HG03196 (cell line): ENCODE measurements around the gene RIMS4.

Source experiments
- ATAC-seq: cut with Tn5 transposase; IDR thresholded peaks from one replicate; pipeline ENCODE4 v1.9.1; 2021; ENCODE audit not compliant: unreplicated experiment

Gene RIMS4

DNA sequence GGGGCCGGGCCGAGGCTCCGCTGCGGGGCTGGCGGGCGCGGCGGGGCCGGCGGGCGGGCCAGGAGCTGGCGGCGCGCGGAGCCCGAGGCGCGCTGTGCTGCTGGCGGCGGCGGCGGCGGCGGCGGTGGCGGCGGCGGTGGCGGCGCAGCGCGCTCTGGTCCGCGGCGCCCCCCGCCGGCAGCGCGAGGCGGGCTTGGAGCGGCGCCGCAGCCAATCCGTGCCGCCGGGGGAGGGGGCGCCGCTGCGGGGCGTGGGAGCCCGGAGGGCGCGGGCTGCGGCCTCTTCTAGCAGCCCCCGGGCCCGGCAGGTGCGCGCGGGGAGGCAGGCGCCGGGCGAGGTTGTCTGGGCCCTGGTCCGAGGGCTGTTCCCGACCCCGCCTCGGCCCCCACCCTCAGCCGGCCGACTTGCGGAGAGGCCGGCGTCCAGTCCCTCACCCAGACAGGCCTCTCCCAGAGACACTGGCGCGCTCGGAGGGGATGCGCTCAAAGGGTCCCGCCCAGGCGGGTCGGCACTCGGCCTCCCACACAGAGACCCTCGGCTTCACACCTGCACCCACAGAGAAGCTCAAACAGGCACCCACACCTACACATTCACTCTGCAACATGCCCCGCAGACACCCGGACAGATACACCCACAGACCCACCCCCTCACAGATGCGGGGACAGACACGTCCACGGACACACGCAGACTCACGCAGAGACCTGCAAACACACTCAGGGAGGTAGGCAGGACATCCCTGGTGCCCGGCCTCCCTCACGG is at the start of gene RIMS4:
Gene RIMS4 (minus strand): TSS at position 156 of the 759 bp plus-strand sequence. CDS start 275 bp downstream, outside the sequence.
- ATAC-seq = no peak

DNA sequence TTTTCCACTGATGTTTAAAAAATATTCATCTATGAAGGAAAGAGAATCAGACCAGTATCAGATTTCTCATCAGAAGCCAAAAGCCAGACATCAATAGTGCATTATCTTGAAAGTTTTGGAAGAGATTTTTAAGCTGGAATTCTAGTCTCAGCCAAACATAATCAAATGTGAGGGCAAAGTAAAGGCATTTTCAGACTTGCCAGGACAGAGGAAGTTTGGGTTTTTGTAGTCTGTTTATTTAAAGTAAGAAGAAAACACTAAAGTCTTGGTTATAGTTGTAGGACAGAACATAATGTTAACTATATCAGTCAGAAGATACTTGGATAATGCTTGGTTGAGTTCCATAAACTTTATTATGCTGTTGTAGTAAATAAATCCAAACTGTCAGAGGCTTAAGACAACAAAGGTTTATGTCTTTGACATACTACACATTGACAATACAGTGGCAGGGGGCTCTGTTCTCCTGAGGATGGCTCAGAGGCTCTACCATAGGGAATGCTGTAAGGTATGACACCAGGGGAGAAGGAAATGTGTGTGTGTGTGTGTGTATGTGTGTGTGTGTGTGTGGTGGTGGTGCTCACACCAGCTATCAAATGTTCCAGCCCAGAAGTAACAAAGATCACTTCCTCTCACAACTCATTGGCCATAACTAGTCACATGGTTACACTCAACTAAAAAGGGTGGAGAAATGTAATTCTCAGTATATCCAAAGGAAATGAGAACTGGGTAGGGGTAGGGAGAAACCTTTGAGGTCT is 48.4 kb upstream of the RIMS4 start:
- ATAC-seq = no peak

DNA sequence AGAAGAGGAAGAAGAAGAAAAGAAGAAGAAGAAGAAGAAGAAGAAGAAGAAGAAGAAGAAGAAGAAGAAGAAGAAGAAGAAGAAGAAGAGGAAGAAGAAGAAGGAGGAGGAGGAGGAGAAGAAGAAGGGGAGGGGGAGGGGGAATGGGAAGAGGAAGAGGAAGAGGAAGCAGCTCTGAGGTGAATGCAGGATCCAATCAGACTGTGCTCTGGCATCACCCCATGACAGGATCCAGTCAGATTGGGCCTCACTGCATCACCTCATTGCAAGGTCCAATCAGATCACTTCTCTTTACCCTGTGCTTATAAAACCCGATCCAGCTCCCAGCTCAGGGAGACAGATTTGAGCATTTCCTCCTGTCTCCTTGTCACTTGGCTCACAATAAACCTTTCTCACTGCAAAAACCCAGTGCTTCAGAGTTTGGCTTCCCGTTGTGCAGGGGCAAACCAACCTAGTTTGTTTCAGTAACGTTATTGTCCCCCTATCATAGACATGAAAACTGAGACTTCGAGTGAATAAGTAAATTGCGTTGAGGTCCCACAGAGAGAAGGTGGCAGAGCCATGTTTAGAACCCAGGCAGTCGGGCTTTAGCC is 46.6 kb upstream of the RIMS4 start:
- no peak for ATAC-seq

DNA sequence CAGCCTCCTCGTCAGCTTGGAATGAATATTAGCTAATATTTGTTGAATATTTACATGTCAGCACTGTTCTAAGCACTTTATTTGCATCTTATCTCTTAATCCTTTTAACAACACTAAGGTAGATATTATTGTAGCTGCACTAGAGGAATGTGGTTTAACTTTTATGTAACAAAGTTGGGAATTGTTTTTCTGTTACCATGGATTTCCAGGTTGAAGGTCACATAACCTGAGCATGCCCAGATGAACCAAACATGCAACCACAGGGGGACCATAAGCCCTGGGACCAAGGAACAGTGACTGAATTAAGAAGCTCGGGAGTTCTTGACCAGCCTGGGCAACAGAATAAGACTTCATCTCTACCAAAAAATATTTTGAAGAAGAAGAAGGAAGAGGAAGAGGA is 46.1 kb upstream of the RIMS4 start:
- no peak for ATAC-seq

DNA sequence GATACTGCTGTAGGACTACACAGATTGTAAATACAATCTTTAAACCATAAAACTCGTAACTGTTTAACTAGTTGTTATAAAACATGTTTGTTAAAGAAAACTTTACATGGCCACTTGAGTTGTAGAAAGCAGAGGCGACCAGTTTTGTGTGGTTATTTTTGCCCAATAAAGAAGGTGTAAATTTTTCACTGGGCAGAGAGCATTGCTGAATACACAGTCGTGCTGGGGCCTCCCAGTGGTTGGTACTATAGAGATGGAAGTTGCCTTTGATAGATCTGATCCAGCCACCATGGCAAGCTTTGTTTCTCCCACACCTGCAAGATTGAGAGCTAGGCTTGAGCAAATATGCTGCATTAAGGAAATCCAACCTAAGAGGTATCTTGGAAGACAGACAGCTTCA is 41.2 kb upstream of the RIMS4 start:
- ATAC-seq = no peak

DNA sequence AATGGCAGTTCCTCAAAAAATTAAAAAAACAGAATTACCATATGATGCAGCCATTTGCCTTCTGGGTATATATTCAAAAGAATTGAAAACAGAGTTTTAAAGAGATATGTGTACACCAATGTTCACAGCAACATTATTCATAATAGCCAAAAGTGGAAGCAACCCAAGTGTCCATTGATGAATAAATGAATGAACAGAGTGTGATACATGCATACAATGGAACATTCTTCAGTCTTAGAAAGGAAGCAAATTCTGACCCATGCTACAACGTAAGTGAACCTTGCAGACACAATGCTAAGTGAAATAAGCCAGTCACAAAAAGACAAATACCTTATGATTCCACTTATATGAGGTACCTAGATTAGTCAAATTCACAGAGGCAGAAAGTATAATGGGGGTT is 40.5 kb upstream of the RIMS4 start:
- no peak for ATAC-seq

DNA sequence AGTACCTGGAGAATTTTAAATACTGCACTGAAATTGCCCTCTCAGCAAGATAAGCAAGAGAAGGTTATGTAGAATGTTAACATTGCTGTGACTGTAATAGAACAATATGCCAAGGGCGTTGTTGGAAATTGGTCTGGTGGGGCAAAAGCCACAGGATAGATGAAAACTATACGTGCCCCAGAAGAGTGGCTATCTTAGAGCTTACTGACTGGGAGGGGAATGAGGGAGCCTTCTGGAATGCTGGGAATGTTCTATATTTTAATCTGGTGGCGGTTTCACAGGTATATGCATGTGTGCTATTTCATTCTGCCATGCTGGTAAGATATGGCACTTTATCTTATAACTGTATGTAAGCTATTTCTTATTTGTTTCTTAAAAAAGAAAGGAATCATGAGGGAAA is 39.9 kb upstream of the RIMS4 start:
- no peak for ATAC-seq

DNA sequence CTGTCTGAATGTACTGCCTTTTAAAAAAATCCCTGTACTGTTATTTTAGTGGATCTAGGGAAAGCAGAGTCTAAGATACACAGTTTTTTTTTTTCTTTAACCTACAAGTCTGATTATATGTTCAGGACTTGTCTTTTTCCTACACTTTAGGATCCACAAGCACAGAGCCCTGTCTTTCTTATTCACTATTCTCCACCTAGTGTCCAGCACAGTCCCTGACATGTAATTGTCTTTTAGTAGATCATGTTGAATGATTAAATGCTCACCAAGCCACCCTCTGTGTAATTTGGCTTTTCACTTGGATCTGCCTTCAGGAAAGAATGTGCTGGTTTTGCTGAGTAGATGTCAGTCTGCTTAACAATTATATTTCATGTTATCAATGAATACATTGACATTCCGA is 39.4 kb upstream of the RIMS4 start:
- no peak for ATAC-seq

DNA sequence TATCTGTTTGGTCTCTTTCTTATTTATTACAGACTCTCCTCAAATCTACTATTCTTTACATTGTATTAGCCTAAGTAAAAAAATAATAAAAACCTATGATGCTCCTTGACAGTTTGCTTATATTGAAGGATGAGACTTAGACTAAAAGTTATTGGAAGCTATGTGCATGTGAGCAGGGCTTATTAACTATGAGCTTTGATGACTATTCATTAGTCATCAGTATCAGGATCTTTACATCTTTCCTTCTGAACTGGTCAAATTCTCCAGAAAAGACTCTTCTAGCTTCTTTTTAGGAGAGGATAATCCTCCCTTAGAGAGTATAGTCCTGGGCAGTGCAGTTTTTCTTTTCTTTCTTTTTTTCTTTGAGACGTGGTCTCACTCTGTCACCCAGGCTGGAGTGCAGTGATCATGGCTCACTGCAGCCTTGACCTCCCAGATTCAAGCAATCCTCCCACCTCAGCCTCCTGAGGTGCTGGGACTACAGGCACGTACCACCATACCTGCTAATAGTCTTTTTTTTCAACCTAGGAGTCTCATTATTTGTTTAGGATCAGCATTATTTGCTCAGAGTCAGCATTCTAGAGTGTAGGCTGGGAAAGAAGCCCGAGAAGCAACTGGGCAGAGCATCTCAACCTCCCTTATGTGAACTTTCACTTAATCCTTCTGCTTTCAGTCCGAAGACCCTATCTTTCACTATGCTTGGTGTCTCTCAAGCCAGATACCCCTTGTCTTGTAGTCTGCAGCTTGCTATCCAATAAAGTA is 38.1 kb upstream of the RIMS4 start:
- no peak for ATAC-seq

DNA sequence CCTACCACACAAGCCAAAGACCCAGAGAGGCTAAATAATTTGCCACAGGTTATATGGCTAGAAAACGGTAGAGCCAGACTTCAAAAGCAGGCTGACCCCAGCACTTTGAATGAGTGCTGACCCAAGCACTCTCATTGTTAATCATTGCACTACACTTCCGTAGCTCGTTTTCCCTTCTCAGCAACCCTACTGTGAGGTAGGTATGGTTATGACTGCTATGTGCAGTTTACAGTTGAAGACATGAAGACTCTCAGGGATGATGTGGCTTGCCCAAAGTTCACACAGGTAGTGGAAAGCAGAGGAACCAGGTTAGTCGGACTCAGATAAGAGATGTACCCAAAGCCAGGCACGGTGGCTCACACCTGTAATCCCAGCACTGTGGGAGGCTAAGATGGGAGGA is 33.5 kb upstream of the RIMS4 start:
- ATAC-seq = no peak

DNA sequence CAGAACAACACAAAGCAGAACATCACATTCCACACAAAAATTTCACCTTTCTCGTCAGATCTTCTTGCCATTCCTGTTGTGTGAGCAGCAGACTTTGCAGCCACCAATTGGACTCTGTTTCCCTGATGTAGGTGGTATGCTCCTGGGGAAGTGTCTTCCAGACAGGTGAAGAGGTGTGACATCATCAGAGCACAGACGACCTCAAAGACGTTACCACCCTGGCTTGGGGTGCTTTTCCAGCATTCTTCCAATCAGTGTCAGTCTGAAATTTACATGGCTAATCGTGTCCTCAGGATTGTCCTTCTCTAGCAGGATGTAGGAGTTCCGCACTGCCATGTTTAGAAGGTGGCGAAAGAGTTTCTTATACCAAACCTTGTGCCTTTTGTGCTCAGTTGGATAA is 31.6 kb upstream of the RIMS4 start:
- ATAC-seq = no peak

DNA sequence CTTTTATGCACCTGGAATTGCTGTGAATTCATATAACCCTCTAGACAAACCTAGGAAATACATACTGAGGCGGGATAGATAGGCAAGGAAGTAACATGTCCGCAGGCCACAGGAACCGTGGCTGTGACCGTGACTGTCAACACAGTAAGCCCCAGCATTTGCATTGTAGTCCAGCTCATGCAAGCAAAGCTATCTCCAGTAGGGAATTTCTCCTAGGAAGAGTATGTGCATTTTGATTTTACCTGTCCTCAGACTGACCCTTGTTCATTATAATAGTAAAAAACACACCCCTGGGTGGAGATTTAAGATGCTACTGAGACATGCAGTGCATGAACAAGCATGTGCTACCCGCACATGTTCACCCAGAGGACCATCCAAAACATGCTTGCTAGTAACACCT is 30.5 kb upstream of the RIMS4 start:
- no peak for ATAC-seq

DNA sequence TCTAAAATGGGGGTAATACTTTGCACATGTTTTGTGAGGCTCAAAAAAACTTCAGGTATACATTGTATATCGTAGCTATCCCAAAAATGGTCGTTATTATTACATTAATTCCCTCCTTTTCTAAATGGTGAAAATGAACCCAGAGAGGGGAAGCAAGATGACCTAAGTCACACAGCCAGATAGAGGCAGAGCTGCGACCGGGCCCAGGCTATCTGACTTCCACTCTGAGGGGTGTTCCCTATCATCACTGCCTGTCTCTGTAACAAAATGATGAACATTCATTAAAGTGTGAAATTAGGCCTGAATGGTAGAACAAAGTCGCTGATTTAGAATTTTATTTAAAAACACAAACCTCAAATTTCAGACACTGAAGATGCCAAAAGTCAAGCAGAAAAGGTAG is 29.1 kb upstream of the RIMS4 start:
- no peak for ATAC-seq

DNA sequence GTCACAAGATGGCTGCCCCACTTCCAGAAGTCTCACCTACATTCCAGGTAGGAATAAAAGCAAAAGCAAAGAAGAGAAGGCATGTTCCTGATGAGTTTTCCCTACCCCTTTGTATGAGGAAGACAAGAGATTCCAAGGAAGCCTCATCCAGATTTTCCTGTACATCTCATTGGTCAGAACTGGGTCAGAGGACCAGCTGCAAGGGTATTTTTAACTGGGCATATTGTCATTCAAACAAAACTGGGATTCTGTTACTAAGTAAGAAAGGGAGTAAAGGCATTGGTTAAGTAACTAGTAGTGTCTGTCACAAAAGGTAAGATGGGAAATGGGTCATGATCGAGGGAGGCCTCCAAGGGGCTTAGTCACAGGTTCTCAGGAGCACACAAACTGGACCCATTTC is 28.2 kb upstream of the RIMS4 start:
- ATAC-seq = no peak

DNA sequence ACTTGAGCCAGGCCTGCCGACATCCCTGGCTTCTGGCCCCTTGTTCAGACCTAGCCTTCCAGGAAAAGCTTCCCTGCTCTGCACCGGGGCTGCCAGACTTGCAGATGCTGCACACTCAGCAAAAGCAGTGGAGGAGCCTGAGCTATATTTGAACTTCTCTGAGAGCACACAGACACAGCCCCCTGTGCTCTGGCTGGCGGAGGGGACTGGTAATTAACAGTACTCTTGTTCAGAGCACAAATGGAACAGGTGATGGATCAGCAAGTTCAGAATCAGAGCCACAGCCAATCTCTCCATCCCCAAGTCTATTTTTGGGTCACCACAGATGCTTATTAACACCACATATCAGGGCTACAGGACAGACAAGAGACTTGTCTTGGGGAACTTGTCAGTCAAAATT is 27.6 kb upstream of the RIMS4 start:
- ATAC-seq = no peak

DNA sequence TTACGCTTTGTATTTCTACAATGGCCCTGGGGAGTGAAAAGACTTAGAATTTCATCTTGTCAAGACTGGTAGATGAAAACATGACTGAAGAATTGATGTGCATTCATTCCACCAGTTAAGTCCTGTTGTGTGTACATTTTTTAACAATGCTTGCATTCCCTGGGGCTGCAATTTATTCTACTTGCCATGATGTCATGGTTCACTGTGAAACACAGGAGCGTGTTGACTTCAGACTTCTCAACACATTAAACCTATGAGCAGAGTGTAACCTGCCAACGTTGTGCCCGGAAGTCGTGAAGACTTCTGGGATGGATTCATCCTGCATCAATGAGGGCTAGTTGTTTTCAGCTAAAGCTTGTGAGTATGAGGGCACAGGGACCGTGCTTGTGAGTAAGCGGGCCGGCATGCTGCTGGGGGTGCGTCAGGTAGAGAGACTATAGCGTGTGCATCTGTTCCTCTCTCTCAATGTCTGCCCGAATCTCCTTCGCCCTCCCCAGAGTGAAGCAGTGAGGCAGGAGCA is 26.3 kb upstream of the RIMS4 start:
- no peak for ATAC-seq

DNA sequence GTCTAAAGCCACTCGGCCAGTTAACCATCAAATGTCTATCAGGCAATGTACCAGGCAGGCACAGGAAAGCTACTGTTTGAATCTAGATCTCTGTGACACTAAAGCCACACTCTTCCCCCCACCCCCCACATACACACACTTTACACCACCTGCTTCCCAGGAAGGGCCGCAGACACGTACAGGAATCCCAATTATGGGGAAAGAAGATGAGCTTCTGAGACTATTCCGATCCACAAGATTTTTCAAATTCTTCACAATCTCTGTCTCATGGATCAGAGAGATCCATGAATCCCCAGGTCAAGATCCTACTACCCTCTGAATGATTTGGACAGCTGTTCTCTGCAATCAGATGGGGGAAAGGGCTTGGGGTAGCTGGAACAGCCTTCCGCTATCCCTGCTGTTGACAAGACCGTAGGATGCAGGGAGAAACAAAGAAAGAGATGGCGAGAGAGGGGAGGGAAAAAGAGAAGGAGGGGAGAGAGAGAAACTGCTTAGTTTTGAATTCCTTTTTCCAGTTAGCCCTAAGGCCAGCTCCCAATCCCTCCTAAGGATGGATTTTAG is 25.4 kb upstream of the RIMS4 start:
- no peak for ATAC-seq

DNA sequence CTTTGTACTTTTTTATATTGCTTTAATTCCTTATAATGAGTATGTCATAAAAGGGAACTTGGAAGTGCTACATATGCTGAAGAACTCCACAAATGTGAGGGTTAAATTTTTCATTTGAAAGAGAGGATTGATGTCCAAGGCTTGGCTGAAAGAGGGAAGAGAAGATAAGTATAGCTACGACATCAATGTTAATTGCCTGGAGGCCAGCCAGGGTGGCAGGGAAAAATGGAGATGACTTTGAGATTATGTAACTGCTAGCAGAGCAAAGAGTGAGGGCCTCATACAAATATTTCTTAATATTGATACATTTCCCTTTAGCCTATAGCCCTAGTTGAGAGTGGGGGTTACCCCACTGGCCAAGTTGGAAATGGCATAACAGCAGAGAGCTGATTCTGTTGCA is 24.8 kb upstream of the RIMS4 start:
- no peak for ATAC-seq

DNA sequence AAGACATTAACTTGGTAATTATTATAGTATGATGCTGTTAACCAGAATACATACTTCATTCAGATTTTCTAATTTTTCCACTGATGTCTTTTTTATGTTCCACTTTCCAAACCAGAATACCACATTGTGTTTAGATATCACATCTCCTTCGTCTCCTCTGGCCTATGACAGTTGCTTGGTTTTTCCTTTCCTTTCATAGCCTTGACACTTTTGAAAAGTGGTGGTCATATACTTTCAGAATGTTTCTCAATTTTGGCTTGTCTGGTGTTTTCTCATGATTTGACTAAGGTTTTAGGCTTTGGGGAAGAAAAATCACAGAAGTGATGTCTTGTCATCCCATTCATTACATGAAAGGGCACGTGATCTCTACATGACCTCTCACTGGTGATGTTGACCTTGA is 24.3 kb upstream of the RIMS4 start:
- ATAC-seq = no peak

DNA sequence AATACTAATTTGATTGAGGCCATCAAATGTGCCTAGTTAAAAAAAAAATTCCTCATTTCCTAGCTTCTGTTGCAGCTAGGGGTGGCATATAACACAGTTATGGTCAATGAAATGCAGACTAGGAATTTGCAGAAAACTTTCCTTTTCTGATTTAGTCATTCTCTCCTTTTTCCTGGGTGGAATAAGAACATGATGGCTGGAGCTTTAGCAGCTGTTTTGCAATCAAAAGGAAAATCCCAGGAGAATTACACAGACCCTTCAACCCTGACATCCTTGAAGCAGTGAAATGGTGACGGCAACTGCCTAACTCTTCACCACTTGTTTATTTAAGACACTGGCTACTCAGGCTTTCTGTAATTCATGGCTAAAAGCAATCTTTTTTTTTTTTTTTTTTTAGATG is 23.1 kb upstream of the RIMS4 start:
- ATAC-seq = no peak

DNA sequence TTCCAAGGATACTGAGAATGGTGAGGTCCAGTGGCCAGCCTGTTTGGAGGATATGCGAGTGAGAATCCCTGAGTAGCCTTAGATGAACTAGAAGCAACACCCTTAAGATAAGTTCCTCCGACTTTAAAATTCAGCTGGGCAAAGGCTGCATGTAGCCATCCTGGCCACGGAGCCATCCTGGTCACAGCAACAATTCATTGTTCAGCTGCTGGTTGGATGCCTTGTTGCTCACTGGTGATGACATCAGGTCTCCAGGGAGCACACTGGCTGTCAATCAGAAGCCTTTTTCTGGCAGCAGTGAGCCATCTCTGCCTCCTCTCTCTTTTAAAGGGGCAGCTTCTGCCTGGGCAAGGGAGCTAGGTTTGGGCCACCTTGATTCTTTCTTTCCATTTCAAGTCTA is 22.4 kb upstream of the RIMS4 start:
- no peak for ATAC-seq
